NB4 (cell line): ENCODE data around the gene SLMAP.

Experiments used
- CTCF ChIP-seq: IDR thresholded peaks from one replicate; pipeline ENCODE4 v1.5.1; 2012; ENCODE audit warnings: low read depth, low read length
- MAX ChIP-seq: IDR thresholded peaks from 2 replicates; pipeline ENCODE4 v1.6.1; 2011; ENCODE audit warnings: low read depth, low read length
- POLR2A ChIP-seq: IDR thresholded peaks from 2 replicates; pipeline ENCODE4 v1.6.1; 2011; ENCODE audit warnings: mild to moderate bottlenecking; ENCODE audit not compliant: insufficient read length; ENCODE audit errors: extremely low read depth

- no peak for TF ChIP-seq MAX
- TF ChIP-seq POLR2A: no peak
- TF ChIP-seq CTCF: no peak
Measured at GRCh38 chr3:57805674-57806073, 49.6 kb downstream of the SLMAP start.
